ENCODE data around the gene RAC2.
"Not testable (repeated sequence)": the region's sequence is repeated elsewhere in the genome, so short reads cannot be mapped to it uniquely, and the experiment has no call there.

Gene RAC2

GRCh38 chr22:37254209-37254866, 10.3 kb upstream of the RAC2 start:
- DNase-seq: peak; percentile 83

GRCh38 chr22:37253126-37253660, 9.1 kb upstream of the RAC2 start:
- DNase-seq: peak; percentile 16

GRCh38 chr22:37251836-37252235, 7.8 kb upstream of the RAC2 start:
- DNase-seq: not testable (repeated sequence)

DNA sequence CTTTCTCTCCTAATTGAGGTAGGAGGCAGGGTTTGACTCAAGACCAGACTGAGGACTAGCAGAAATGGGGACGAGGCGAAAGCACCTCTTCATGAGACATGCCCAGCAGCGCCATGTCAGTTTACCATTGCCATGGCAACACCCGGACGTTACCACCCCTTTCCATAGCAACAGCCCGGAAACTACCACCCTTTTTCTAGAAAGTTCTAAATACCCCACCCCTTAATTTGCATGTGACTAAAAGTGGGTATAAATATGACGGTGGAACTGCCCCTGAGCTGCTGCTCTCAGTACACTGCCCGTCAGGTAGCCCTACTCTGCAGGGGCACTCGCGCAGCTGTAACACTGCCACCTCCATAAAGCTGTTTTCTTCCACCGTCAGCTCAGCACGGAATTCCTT, 5.9 kb upstream of the RAC2 start:
- DNase-seq: no peak

DNA sequence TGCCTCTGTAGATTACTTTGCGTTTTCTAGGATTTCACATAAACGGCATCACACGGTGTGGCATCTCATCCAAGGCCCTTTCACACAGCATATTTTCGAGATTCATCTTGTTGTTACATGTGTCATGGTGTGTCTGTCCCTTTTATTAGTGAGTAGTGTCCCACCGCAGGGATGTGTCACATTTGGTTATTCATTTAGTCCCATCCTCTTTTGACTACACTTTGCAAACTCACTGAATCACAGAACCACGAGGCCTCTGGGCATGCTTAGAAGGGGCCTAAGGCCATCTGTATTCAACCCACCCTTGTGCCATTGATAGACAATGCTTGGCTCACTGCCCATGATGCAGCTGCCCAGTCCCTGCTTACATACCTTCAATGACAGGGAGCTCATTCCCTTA, 4.2 kb upstream of the RAC2 start:
- DNase-seq: peak; percentile 41

GRCh38 chr22:37245740-37246139, 1.7 kb upstream of the RAC2 start:
- no peak for DNase-seq

- no peak for DNase-seq
Measured at GRCh38 chr22:37244922-37245722, 1.1 kb upstream of the RAC2 start.

- no peak for DNase-seq
Measured at GRCh38 chr22:37243402-37244113, 511 bp downstream of the RAC2 start.

- DNase-seq: peak; percentile 52
Measured at GRCh38 chr22:37242395-37242918, 1.6 kb downstream of the RAC2 start.

GRCh38 chr22:37241351-37242142, 2.5 kb downstream of the RAC2 start:
- peak; percentile 16 for DNase-seq

GRCh38 chr22:37240941-37241320, 3.1 kb downstream of the RAC2 start:
- no peak for DNase-seq

DNA sequence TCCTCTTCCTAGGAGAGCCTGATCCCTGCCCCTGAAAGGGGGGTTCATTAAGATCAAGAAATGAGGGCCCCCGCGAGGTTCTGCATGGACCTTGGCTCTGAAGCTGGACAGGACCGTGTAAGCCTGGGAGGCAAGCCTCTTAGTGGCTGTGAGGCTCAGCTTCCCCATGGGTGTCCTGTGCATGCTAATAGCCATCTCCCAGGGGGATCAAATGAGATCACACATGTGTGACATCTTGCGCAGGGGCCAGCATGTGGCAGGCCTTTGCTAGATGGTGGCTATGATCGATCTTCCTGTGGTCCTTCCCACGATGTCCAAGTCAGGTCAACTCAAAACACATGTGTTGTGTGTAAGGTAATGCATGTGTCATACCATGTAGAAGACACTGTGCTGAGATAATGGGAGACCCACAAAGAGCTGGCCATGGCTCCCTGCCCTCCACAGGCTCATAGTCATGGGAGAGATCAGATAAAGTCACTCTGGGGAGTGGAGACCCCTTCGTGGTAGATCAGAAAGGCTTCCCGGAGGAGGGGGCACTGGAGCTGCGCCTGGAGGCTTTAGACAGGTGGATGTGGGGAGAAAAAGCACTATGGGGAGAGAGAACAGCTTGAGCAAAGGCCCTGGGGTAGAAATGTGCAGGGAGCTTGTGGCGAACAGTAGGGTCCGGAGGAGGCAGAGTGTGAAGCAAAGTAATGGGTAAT, 3.7 kb downstream of the RAC2 start:
- DNase-seq: no peak

DNA sequence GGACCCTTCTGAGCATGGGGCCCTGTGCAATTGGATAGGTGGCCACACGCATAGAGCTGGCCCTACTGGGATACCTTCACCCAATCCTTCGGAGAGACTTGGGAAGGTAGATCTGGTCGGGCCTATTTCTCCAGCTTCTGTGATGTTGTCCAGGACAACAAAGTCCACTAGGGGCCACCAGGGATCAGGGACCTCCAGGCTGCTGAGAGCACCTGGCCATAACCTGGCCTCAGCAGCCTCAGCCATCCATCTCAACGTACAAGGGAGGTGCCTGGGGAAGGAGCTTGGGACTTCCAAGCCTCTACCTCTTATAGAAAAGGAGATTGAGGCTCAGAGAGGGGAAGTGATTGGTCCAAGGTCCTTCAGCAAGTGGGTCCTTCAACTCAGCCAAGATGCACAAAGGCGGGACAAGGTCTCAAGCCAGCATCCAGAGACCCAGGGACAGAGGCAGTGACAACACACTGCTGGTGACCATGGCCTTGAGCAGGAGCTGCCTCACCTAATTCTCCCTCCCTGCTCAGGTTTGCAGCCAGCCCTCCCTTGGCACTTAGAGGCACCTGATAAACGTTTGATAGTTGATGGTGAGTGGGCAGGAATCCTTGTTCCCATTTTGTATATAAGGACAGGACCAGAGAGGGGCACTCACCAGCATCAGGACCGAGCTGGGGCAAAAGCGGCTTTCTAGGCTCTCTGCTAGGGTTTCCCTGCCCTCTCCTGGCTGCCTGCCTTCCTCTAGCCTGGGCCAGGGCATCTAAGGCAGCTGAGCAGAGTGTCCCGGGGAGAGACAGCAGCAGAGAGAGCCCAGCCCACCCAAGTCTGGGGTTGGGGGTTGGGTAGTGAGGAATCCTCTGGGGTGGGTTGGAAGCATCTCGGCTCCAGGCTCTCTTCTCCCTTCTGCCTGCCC, 4.5 kb downstream of the RAC2 start:
- DNase-seq: no peak

GRCh38 chr22:37237371-37238268, 6.4 kb downstream of the RAC2 start:
- DNase-seq: peak; percentile 38

GRCh38 chr22:37235897-37236607, 8.0 kb downstream of the RAC2 start:
- DNase-seq: no peak

GRCh38 chr22:37234736-37235711, 9.0 kb downstream of the RAC2 start:
- no peak for DNase-seq

Measured in fibroblast of skin of back (primary cell).